NK-92 (cell line): ENCODE results near the gene SIK3.

ENCODE experiments used
- DNase-seq: peaks from one replicate; lab custom pipeline; 2025; ENCODE audit not compliant: unreplicated experiment; lab: John Stamatoyannopoulos, UW

SIK3 gene

GRCh38 chr11:117080370-117080769 lies 17.9 kb downstream of the SIK3 start:
- no peak for DNase-seq

DNA sequence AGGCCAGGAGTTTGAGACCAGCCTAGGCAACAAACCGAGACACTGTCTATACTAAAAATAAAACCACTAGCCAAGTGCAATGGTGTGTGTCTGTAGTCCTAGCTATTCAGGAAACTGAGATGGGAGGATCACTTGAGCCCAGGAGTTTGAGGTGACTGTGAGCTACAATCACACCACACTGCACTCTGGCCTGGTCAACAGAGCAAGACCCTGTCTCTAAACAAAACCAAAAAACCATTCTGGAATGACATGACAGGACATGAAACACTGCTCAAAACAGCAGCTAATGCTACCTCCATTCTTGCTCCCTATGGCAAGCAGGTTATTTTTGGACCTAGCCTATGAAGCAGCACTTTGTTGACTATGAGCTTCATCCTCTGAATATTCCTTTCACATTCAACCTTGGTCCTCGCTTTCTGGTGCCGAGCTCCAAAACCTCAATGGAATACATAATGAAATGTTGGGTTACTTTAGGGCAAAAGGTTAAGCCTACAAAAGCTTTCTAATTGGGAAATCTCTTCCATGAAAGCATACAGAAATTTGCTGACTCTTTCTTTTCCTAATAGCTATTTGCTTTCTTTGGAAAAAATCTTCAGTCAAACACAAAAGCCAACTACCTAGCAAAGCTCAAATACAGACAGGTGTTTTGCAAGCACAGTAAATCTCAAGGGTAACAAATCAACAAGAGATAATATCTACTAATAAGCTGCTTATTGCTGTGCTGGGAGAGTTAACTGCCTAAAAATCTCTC lies 21.1 kb downstream of the SIK3 start:
- DNase-seq: no peak

- no peak for DNase-seq
These were observed 23.0 kb downstream of the SIK3 start for GRCh38 chr11:117075186-117075585.

GRCh38 chr11:117074119-117074518 lies 24.1 kb downstream of the SIK3 start:
- DNase-seq: no peak

DNA sequence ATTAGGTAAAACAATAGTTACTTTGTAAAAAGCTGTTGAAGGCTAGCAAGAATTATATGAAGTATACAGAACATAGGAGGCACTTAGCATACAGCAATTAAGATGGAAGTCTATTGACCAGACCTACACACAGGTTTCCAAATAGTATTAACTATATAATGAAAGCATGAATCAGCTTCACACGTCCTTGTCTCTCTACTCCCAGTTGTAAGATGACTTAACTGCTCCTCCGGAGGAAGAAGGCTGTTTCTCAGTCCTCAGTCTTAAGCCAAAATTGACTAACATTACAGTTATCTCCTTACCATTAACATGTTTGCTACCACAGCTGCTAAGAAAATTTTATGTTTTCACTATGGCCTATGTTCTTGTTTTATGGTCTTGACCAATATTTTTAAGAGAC lies 24.7 kb downstream of the SIK3 start:
- no peak for DNase-seq

GRCh38 chr11:117072517-117073461 lies 25.4 kb downstream of the SIK3 start:
- DNase-seq: no peak

DNA sequence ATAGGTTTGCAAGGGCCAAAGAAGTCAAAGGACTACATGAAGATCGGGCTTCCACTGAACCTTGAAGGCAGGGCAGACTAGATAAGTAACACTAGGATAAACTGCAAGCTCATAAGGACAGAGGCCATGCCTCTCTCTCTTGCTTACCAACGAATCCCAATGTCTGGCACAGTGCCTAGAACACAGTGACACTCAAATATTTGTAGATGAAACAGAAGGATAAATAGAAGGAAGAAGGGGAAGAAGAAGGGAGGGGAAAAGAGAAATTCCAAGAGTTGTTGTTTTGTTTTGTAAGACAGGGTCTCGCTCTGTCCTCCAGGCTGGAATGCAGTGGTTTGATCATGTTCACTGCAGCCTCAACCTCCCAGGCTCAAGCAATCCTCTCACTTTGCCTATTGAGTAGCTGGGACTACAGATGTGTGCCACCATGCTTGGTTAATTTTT lies 26.9 kb downstream of the SIK3 start:
- no peak for DNase-seq

DNA sequence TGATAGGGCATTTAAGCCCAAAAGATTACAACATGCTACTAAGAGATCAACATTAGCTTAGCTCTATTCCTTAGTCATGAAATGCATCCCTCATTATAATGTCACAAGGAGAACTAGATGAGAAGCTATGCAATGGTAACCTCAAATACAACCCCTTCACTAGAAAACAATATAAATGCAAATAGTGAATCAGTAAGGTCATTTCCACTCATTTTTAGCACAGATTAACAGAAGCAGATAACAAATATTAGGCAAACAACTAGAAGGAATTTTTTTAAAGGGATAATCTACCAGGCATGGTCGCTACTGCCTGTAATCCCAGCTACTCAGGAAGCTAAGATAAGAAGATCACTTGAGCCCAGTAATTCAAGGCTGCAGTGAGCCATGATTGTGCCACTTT lies 28.2 kb downstream of the SIK3 start:
- no peak for DNase-seq

- no peak for DNase-seq
These were observed 29.8 kb downstream of the SIK3 start for GRCh38 chr11:117068303-117068860.

- no peak for DNase-seq
These were observed 31.3 kb downstream of the SIK3 start for GRCh38 chr11:117066959-117067358.

DNA sequence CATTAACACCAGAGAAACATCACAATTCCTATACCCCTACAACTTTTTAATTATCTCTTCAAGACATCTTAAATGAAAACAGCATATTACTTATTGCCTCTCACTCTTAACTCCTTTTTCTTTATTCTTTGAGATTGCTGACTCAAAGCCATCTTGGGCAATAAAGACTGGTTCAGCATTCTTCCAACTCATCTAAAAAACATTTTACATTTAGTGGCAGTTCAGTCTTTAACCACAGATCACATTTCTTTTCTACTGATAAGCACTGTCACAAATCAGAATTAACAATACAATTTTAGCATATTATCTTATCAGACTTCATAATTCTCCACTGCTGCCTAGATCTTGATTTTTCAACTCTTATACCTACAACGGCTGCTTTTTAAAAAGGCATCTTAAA lies 34.0 kb downstream of the SIK3 start:
- no peak for DNase-seq

DNA sequence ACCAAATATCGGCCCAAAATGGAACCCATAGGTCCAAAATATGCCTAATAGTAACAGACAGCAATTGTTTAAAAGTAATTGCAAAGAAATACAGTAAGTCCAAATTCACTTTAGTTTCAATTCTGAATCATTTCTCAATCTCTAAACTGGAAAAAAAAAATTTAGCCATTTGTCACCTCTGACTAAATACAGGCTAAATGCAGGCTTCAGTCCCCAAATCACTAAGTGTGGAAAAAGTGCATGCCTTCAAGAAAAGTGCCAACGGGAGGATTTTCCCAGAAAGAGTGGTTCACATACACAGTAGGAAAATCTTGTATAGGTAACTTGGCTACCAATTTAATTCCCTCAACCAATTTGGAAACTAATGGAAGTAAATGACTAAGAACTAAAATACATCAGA lies 35.7 kb downstream of the SIK3 start:
- DNase-seq: no peak

GRCh38 chr11:117061256-117061655 lies 37.0 kb downstream of the SIK3 start:
- no peak for DNase-seq

- DNase-seq: no peak
These were observed 38.5 kb downstream of the SIK3 start for GRCh38 chr11:117059611-117060148.

DNA sequence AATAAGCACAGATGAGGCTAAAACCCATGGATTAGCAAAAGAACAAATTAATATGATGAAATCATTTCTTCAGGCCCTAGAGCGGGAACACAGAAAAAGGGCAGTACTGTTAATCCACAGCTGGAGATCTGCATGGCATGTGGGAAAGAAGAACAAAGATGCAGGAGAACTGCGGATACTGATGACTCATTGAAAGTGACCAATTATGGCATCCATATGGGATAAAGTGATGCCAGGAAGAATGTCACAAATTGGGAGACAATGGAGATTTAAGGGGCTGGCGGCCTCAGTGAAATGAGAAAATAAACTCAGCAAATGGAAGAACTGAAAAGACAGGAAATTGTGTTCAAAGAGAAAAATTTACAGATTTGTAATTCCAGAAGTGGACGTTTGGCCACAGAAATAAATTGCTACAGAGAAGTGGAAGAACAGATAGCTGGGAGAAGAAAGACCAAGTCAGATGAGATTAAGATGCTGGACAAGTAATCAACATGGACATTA lies 39.4 kb downstream of the SIK3 start:
- no peak for DNase-seq

GRCh38 chr11:117057727-117058126 lies 40.5 kb downstream of the SIK3 start:
- DNase-seq: no peak

- no peak for DNase-seq
These were observed 40.9 kb downstream of the SIK3 start for GRCh38 chr11:117057317-117057716.

DNA sequence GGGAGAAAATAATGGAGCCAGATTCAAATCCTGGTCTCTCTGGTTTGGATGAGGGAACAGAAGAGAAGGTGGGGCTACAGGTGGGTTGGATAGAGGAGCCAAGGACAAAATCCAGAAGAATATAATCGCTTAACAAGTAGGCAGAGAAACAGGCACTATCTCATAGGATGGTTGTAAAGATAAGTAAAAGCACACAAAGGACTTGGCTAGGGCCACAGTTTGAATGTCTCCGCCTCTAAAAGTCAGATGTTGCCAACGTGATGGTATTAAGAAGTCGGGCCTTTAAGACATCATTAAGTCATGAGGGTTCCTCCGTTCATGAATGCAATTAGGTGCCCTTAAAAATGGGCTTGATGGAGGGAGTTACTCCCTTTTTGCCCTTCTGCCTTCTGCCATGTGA lies 42.8 kb downstream of the SIK3 start:
- no peak for DNase-seq

DNA sequence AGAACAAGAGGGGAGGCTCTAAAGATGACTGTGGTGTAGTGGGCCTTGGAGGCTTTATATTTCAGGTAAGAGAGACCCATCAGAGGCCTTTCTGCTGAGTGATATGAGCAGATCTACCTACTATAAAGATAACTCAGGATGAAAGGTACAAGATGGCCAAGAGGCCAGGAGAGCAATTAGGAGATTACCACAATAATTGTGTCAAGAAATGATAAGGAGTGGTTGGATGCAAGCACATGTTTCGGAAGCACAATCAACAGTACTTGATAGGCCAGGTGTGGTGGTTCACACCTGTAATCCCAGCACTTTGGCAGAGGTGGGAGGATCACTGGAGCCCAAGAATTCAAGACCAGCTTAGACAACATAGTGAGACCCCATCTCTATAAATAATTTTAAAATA lies 43.8 kb downstream of the SIK3 start:
- no peak for DNase-seq

- DNase-seq: no peak
These were observed 45.8 kb downstream of the SIK3 start for GRCh38 chr11:117052196-117053149.
